SKM-1 (cell line): ENCODE data around the gene LASP1NB.

Experiments used
- DNase-seq: peaks from one replicate; lab custom pipeline; 2025; ENCODE audit not compliant: unreplicated experiment; lab: John Stamatoyannopoulos, UW

LASP1NB gene

GRCh38 chr17:38925263-38925995, at the start of gene LASP1NB:
TSS of gene LASP1NB (plus strand) at chr17:38925614.
- no peak for DNase-seq

DNA sequence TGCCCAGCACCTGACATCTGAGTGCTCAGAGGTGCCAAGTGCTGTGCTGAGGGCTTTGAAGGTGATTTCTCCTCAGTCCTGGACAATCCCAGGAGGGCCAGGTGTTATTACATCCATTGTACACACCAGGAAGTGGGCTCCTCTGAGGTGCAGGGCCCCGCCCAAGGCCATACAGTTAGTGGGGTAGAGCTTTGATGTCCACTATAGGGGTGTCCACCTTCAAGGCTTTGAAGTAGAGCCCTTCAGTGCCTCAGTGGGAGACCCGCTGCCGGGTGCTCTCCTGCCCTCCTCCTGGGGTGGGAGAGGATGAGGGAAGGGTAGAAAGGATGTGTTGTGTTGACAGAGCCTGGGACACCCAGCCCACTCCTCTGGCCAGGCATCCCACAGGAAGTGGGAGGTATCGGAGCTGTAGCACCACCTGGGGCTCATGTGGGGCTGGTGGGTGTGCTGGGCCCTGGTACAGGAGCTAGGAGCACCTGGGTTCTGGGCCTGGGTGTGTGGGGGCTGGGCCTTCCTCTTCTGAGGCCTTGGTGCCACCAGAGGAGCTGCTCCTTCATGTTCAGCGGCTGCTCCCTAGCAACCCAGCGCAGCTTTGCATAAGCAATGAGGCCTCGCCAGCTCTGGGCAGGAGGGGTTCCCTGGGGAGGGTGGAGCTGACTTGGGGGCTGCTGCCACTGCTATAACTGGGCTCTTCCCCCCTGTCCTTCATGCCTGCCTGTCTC, 48.1 kb upstream of the LASP1NB start:
- no peak for DNase-seq

DNA sequence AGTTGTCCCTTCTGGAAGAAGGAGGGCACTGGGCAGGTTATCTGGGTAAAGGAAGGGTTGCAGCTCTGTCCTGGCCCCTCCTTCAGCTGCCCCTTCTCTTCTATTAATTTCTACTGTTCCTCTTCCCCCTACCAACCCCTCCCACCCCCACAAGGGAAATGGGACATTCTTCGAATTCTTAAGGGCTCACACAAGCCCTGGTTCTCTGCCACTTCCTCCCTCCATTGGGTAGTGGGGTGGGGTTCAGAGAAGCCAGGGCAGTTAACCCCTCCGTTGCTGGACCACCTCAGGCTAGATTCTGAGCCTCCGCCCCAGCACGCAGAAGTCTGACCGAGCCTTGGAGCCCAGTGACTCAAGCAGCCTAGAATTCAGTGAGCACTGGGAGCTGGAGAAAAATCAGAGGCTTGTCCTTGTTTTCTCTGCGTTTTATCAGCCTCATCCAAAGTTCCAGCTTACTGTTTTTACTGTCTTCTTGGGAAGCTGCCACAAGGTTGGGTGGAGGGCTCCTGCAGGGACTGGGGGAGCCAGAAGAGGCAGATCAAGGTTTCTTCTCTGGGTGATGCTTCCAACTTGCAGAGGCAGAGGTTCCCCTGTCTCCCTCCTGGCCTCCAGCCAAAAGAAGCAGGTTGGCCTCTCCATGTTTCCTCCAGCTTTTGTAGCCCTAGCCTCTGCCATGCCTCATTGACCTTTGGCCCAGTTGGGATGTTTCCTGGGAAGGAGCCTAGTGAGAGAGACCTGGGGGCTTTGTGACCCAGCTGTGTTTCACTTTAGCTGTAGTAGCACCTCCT, 45.3 kb upstream of the LASP1NB start:
- DNase-seq = no peak

DNA sequence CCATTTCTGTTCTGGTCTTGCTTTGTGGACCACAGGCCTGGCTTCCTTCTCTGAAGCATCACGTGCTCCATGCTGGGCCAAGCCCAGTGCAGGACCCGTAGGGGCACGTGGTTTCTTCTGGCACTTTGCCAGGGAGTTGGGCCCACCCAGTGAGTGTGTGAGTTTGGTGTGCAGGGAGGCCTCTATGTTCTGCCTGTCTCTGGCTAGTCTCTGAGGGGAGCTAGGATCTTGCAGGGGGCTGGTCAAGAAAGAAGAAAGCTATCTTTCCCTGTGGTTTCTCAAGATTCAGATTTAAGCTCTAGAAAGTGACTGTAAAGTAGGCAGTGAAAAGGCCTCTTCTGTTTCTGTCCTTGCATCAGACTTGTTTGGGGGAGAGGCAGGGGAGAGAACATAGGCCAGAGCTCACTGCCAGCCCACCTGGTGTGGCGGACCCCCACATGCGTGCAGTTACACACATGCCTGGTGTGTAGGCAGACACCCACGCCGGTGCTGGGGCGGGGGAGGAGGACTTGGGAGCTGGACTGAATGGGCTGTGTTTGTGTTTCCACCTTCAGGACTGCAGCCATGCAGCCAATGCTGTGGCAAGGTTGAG, 43.7 kb upstream of the LASP1NB start:
- no peak for DNase-seq

DNA sequence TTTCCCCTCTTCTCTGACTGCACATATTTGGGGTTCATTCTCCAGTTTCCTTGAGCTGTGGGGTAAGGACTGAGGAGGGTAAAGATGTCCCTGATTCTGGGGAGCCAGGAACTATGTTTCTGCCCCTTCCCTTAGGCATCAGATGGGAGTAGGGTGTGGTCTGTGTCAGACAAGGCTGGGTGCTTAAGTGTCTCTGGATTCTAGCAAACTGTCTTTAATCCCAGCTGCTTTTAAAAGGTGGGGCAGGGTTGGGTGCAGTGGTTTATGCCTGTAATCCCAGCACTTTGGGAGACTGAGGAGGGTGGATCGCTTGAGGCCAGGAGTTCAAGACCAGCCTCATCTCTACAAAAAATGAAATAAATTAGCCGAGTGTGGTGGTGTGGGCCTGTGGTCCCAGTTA, 42.5 kb upstream of the LASP1NB start:
- DNase-seq = no peak

DNA sequence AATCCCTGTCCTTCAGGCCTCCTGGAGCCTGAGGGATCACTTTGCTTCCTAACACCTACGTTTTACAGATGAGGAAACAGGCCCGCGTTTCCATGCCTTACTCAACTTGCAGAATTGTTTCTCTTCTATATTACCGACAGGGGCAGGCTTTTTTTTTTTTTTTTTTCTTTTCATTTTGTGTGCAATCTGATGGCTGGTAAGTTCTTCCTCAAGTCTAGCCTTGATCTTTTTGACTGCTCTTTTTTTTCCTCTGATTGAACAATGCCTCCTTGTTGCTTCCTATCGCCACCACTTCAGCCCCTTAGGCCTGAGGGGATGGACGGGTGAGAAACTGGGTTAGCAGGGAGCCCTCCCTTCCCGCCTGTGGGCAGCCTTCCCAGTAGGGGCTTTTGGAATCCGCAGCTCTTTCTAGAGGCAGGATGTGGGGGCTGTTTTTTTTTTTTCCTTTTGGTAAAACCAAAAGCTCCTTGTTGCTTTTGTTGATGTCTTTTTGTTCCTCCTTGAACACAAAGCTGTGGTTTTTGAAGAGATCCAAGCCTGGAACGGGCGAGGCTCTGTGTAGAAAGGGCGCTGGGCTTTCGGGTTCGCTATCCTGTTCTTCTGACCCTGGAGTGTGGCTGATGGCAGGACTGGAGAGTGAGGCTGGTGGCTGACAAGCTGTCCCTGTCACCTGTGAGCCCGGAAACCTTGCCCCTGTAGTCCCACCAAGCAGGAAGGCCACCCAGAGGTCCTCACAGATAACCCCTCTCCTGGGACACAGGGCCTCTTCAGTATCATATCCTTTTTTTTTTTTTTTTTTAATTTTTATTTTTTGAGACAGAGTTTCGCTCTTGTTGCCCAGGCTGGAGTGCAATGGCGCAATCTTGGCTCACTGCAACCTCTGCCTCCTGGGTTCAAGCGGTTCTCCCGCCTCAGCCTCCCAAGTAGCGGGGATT, 41.6 kb upstream of the LASP1NB start:
- DNase-seq = no peak

GRCh38 chr17:38885044-38885727, 40.2 kb upstream of the LASP1NB start:
- DNase-seq = no peak

GRCh38 chr17:38885728-38886642, 39.4 kb upstream of the LASP1NB start:
- no peak for DNase-seq

DNA sequence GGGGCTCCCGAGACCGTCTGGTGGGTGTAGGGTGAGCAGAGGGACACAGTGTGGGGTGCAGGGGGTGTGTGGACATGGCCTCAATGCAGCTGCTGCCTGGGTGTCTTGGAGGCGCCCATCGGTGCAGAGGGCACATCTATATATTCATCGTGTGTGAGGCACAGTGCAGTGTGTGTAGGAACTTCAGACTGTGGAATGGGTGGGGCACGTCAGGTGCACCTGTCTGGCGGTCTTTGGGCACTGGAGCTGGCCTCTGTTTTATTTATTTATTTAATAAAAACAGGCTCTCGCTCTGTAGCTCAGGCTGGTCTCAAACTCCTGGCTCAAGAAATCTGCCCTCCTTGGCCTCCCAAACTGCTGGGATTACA, 38.8 kb upstream of the LASP1NB start:
- no peak for DNase-seq

GRCh38 chr17:38888842-38889241, 36.6 kb upstream of the LASP1NB start:
- no peak for DNase-seq

GRCh38 chr17:38889745-38890409, 35.5 kb upstream of the LASP1NB start:
- no peak for DNase-seq

DNA sequence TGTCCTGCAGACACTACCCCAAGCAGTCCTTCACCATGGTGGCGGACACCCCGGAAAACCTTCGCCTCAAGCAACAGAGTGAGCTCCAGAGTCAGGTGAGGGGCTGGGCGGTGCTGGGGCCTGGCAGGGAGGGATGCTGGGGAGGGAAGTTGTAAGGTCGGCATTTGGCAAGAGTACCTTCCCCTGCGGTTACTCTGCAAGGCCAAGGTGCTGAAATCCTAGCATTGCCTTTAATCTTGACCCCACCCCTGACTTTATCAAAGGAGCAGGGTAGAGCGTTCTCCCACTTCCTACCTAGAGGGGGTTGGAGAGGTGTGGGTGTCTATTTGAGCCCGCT, 35.0 kb upstream of the LASP1NB start:
- no peak for DNase-seq

- no peak for DNase-seq
Observed at GRCh38 chr17:38891441-38891840, 34.0 kb upstream of the LASP1NB start.

- no peak for DNase-seq
Observed at GRCh38 chr17:38892083-38892482, 33.3 kb upstream of the LASP1NB start.

GRCh38 chr17:38892620-38893019, 32.8 kb upstream of the LASP1NB start:
- no peak for DNase-seq

DNA sequence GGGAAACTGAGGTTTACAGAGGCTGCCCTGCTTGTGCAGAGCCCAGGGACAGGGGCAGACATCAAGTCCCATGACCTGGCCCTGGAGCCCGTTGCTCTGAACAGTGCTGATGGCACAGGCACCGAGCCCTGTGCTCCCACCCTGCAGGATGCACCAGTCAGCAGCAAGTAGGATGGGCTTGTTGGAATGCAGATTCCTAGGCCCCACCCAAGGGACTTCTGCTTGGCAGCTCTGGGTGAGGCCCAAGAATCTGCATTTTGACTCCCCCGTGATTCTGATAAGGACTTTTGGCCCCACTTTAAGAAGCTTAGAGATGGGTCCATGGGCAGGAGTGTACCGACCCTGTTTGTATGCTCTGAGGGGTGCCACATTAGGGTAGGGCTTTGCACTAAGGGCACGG, 32.3 kb upstream of the LASP1NB start:
- DNase-seq = no peak

DNA sequence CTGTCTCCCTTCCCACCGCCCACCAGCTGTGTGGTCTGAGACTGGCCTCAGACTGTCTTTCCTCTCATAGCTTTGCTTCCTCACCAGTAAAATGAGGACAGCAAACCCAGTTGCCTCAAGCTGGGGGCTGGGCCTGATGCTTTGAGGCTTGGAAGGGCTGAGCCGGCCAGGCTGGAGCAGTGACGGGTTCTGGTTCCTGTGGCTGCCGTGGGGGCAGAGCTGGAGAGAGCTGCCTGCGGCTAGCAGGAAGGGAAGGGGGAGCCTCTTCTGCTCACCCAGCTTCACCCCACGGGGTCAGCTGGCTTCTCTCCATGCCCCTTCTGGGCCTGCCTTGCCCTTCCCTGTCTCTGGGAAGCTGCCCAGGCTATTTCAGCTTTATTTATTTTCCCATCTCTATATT, 31.8 kb upstream of the LASP1NB start:
- peak; percentile 30 for DNase-seq

- DNase-seq = no peak
Observed at GRCh38 chr17:38894276-38894675, 31.1 kb upstream of the LASP1NB start.
